ENCODE results near the gene BPGM. TPM values are rescaled to one million over a fixed set of nuclear protein-coding genes. Genes with fewer than 3 reads are reported as not detected.

BPGM gene
- polyA plus RNA-seq, 3 donors = 3.9 to 20.6 (median 18.4) TPM

GRCh38 chr7:134724606-134725005 lies 78.0 kb downstream of the BPGM start:
- H3K4me2 ChIP-seq (replicated peaks; ENCODE audit: extremely low read depth, low read length, poor library complexity, severe bottlenecking) = no peak overlapping the region
- Mint-ChIP-seq H3K4me3 (no peak overlapping the region), H3K4me1 (peaks cover 6% of the 10 kb centered on the region), H3K36me3 (no peaks in the 10 kb centered on the region), H3K9me3 (peaks cover 0 to 1% (median 0%) of the 10 kb centered on the region in 7 donors), H3K27ac (no peak overlapping the region), H3K27me3 (ENCODE audit: low read depth in 3 of 3) (no peaks in the 10 kb centered on the region)
- H3K9me3 ChIP-seq (replicated peaks in 1 of 2; ENCODE audit: control insufficient read depth in 1 of 2, insufficient read depth in 1 of 2, low read length in 2 of 2) = no peaks in the 10 kb centered on the region
- peak in 1 of 3 donors; percentile 17 for DNase-seq
- H3K9ac ChIP-seq (ENCODE audit: insufficient read depth, low read length, poor library complexity, severe bottlenecking) = no peak overlapping the region
- intact Hi-C loops (cut with micrococcal nuclease) = no loop called here
- H3K36me3 ChIP-seq (replicated peaks in 1 of 2; ENCODE audit: control insufficient read depth in 1 of 2, insufficient read depth in 2 of 2, low read length in 2 of 2) = no peaks in the 10 kb centered on the region
- H4K20me1 ChIP-seq (ENCODE audit: insufficient read depth, low read length) = no peaks in the 10 kb centered on the region
- peaks cover 0 to 2% of the 10 kb centered on the region in 2 donors for H3K4me1 ChIP-seq (ENCODE audit: control insufficient read depth in 1 of 2, insufficient read depth in 2 of 2, low read length in 2 of 2)
- H3K27ac ChIP-seq (ENCODE audit: low read depth in 1 of 2, low read length in 2 of 2) = no peak overlapping the region
- no peak overlapping the region for H2AFZ ChIP-seq (ENCODE audit: insufficient read depth, low read depth, low read length, poor library complexity, severe bottlenecking)
- no peaks in the 10 kb centered on the region for H3K79me2 ChIP-seq (ENCODE audit: insufficient read depth, low read length)
- WGBS (ENCODE audit: insufficient coverage) = 0% methylated on average over 1 of the region's 2 CpGs
- no peaks in the 10 kb centered on the region for H3K27me3 ChIP-seq (ENCODE audit: control insufficient read depth in 2 of 2, insufficient read depth in 2 of 2, low read length in 2 of 2)
- TF ChIP-seq, protein P1, sequence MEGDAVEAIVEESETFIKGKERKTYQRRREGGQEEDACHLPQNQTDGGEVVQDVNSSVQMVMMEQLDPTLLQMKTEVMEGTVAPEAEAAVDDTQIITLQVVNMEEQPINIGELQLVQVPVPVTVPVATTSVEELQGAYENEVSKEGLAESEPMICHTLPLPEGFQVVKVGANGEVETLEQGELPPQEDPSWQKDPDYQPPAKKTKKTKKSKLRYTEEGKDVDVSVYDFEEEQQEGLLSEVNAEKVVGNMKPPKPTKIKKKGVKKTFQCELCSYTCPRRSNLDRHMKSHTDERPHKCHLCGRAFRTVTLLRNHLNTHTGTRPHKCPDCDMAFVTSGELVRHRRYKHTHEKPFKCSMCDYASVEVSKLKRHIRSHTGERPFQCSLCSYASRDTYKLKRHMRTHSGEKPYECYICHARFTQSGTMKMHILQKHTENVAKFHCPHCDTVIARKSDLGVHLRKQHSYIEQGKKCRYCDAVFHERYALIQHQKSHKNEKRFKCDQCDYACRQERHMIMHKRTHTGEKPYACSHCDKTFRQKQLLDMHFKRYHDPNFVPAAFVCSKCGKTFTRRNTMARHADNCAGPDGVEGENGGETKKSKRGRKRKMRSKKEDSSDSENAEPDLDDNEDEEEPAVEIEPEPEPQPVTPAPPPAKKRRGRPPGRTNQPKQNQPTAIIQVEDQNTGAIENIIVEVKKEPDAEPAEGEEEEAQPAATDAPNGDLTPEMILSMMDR (IDR thresholded peaks at IDR 0.05) = no peak
- no peak overlapping the region for H3K4me3 ChIP-seq (replicated peaks in 1 of 3; ENCODE audit: low read depth in 2 of 3, low read length in 3 of 3)

- intact Hi-C loops (cut with micrococcal nuclease) = no loop called here
- no peaks in the 10 kb centered on the region for H3K36me3 Mint-ChIP-seq
- WGBS (ENCODE audit: insufficient coverage) = 94% methylated on average over 2 of the region's 2 CpGs
Observed at GRCh38 chr7:134726581-134726980, 79.9 kb downstream of the BPGM start.

More at GRCh38 chr7:134726581-134726980, 79.9 kb downstream of the BPGM start:
- Histone ChIP-seq H3K36me3 (replicated peaks in 1 of 2; ENCODE audit: control insufficient read depth in 1 of 2, insufficient read depth in 2 of 2, low read length in 2 of 2) (no peaks in the 10 kb centered on the region), H2AFZ (ENCODE audit: insufficient read depth, low read depth, low read length, poor library complexity, severe bottlenecking) (no peak overlapping the region), H3K9ac (ENCODE audit: insufficient read depth, low read length, poor library complexity, severe bottlenecking) (no peak overlapping the region), H4K20me1 (ENCODE audit: insufficient read depth, low read length) (no peaks in the 10 kb centered on the region), H3K4me3 (replicated peaks in 1 of 3; ENCODE audit: low read depth in 2 of 3, low read length in 3 of 3) (no peak overlapping the region), H3K9me3 (replicated peaks in 1 of 2; ENCODE audit: control insufficient read depth in 1 of 2, insufficient read depth in 1 of 2, low read length in 2 of 2) (no peaks in the 10 kb centered on the region), H3K27me3 (ENCODE audit: control insufficient read depth in 2 of 2, insufficient read depth in 2 of 2, low read length in 2 of 2) (no peaks in the 10 kb centered on the region), H3K79me2 (ENCODE audit: insufficient read depth, low read length) (no peaks in the 10 kb centered on the region), H3K27ac (ENCODE audit: low read depth in 1 of 2, low read length in 2 of 2) (no peak overlapping the region), H3K4me1 (ENCODE audit: control insufficient read depth in 1 of 2, insufficient read depth in 2 of 2, low read length in 2 of 2) (peaks cover 0 to 2% of the 10 kb centered on the region in 2 donors), H3K4me2 (replicated peaks; ENCODE audit: extremely low read depth, low read length, poor library complexity, severe bottlenecking) (no peak overlapping the region)
- Mint-ChIP-seq H3K9me3 (peaks cover 0 to 1% (median 0%) of the 10 kb centered on the region in 7 donors), H3K27me3 (ENCODE audit: low read depth in 3 of 3) (peaks cover 0 to 2% (median 2%) of the 10 kb centered on the region in 3 donors), H3K4me1 (peaks cover 6% of the 10 kb centered on the region), H3K27ac (peak overlapping the region in 1 of 7 donors; percentile 6), H3K4me3 (no peak overlapping the region)
- DNase-seq = no peak
- TF ChIP-seq, protein P1 (IDR thresholded peaks at IDR 0.05) = no peak

Measured in CD14-positive monocyte (primary cell).